GM10248 (cell line): Measurements from ENCODE around the gene PHF20.
"Not testable (repeated sequence)": the region's sequence is repeated elsewhere in the genome, so short reads cannot be mapped to it uniquely, and the experiment has no call there.

ENCODE experiments used
- CTCF ChIA-PET: fragments of 300-600 bp; sonication (Branson Sonifier 250); formaldehyde crosslinking; extraction: SDS; loops from one replicate; lab custom pipeline; 2021; ENCODE audit warnings: antibody characterized with exemption; lab: Yijun Ruan, JAX
- POLR2A ChIA-PET: fragments of 350-650 bp; sonication (Branson Sonifier 250); formaldehyde crosslinking; extraction: SDS; loops from one replicate; lab custom pipeline; 2020; ENCODE audit warnings: antibody characterized with exemption; lab: Yijun Ruan, JAX
- DNase-seq: peaks from one replicate; pipeline ENCODE4 v3.0.0; 2012; ENCODE audit errors: extremely low spot score
- CTCF ChIP-seq: IDR thresholded peaks from 2 replicates; pipeline ENCODE4 v1.5.1; 2012; ENCODE audit warnings: mild to moderate bottlenecking, low read depth; ENCODE audit errors: extremely low read depth, missing control alignments, control extremely low read depth

Gene PHF20

GRCh38 chr20:35776513-35777101 is 4.8 kb downstream of the PHF20 start:
- ChIA-PET POLR2A (interaction anchor here (1.1 kb wide), 1 partner anchor 33 kb away, joined by 3 read pairs; no protein-coding TSS in a partner anchor), CTCF (no interaction called here)
- no peak for TF ChIP-seq CTCF
- no peak for DNase-seq

- CTCF ChIA-PET, DNase-seq, POLR2A ChIA-PET: not testable (repeated sequence)
Measured at GRCh38 chr20:35783811-35784210, 12.0 kb downstream of the PHF20 start.

GRCh38 chr20:35785541-35785940 is 13.7 kb downstream of the PHF20 start:
- CTCF ChIA-PET, POLR2A ChIA-PET, DNase-seq: not testable (repeated sequence)

- no peak for DNase-seq
- CTCF ChIA-PET = no interaction called here
- POLR2A ChIA-PET = no interaction called here
- TF ChIP-seq CTCF = no peak
Measured at GRCh38 chr20:35788796-35789195, 17.0 kb downstream of the PHF20 start.

- no peak for TF ChIP-seq CTCF
- CTCF ChIA-PET = no interaction called here
- DNase-seq = no peak
- POLR2A ChIA-PET = no interaction called here
Measured at GRCh38 chr20:35791097-35791496, 19.3 kb downstream of the PHF20 start.

GRCh38 chr20:35791821-35792220 is 20.0 kb downstream of the PHF20 start:
- no peak for DNase-seq
- POLR2A ChIA-PET = no interaction called here
- no peak for TF ChIP-seq CTCF
- CTCF ChIA-PET = interaction anchor here (1.2 kb wide), 1 partner anchor 19 kb away, joined by 3 read pairs; the partner anchor contains the start of gene PHF20

GRCh38 chr20:35792740-35793139 is 20.9 kb downstream of the PHF20 start:
- TF ChIP-seq CTCF = no peak
- POLR2A ChIA-PET = no interaction called here
- DNase-seq = no peak
- CTCF ChIA-PET = interaction anchor here (1.2 kb wide), 1 partner anchor 20 kb away, joined by 3 read pairs; the partner anchor contains the start of gene PHF20

- no peak for DNase-seq
- CTCF ChIA-PET = no interaction called here
- TF ChIP-seq CTCF = no peak
- POLR2A ChIA-PET = no interaction called here
Measured at GRCh38 chr20:35796571-35796970, 24.8 kb downstream of the PHF20 start.
